Activated CD4-positive, alpha-beta T cell treated with anti-CD3 and anti-CD28 coated beads, Interleukin-2, amount 50 U/mL, for 24 hours (primary cell): ENCODE measurements around the gene ADORA2B.
"Not testable (repeated sequence)": the region's sequence is repeated elsewhere in the genome, so short reads cannot be mapped to it uniquely, and the experiment has no call there.

Experiments used
- DNase-seq, 2 donors: peaks; one replicate each; pipeline ENCODE4 v3.0.0-alpha.2; 2020; ENCODE audit warnings: low read depth in 1 of 2, low spot score in 1 of 2

Gene ADORA2B

GRCh38 chr17:15921640-15922039 is 23.3 kb upstream of the ADORA2B start:
- no peak for DNase-seq

GRCh38 chr17:15922586-15922985 is 22.3 kb upstream of the ADORA2B start:
- DNase-seq, result no peak

GRCh38 chr17:15926039-15926740 is 18.7 kb upstream of the ADORA2B start:
- DNase-seq, result no peak

- DNase-seq, result no peak
These were observed 16.6 kb upstream of the ADORA2B start for GRCh38 chr17:15928286-15928785.

GRCh38 chr17:15929941-15930340 is 15.0 kb upstream of the ADORA2B start:
- DNase-seq, result no peak

GRCh38 chr17:15930426-15930825 is 14.5 kb upstream of the ADORA2B start:
- no peak for DNase-seq

- no peak for DNase-seq
These were observed 13.5 kb upstream of the ADORA2B start for GRCh38 chr17:15931394-15931793.

- DNase-seq, result no peak
These were observed 10.1 kb upstream of the ADORA2B start for GRCh38 chr17:15934866-15935265.

- DNase-seq, result no peak
These were observed 9.0 kb upstream of the ADORA2B start for GRCh38 chr17:15935891-15936290.

- not testable (repeated sequence) for DNase-seq
These were observed 8.4 kb upstream of the ADORA2B start for GRCh38 chr17:15936481-15936880.

- DNase-seq, result no peak
These were observed 3.1 kb upstream of the ADORA2B start for GRCh38 chr17:15941781-15942180.

GRCh38 chr17:15942207-15942833 is 2.6 kb upstream of the ADORA2B start:
- no peak for DNase-seq

- DNase-seq, result no peak
These were observed 765 bp upstream of the ADORA2B start for GRCh38 chr17:15943971-15944758.

GRCh38 chr17:15945527-15946191 is 729 bp downstream of the ADORA2B start:
- no peak for DNase-seq

GRCh38 chr17:15946611-15947120 is 1.7 kb downstream of the ADORA2B start:
- no peak for DNase-seq

GRCh38 chr17:15947271-15947670 is 2.3 kb downstream of the ADORA2B start:
- DNase-seq, result no peak

GRCh38 chr17:15947976-15948752 is 3.2 kb downstream of the ADORA2B start:
- no peak for DNase-seq

GRCh38 chr17:15951368-15952047 is 6.6 kb downstream of the ADORA2B start:
- no peak for DNase-seq

- DNase-seq, result no peak
These were observed 7.2 kb downstream of the ADORA2B start for GRCh38 chr17:15952048-15952532.
